H9 (cell line): Measurements from ENCODE around the gene OSBPL8. TPM values are rescaled to one million over a fixed set of nuclear protein-coding genes. Genes with fewer than 3 reads are reported as not detected.

Source experiments
- DNase-seq: peaks from one replicate; pipeline ENCODE4 v3.0.0-alpha.2; 2017
- H2AFZ ChIP-seq: one replicate; pipeline ENCODE4 v1.6.1; 2013; ENCODE audit warnings: mild to moderate bottlenecking, low read length, control low read depth, moderate library complexity
- H2AK5ac ChIP-seq: 2 replicates; pipeline ENCODE4 v1.6.1; 2013; ENCODE audit warnings: low read length, control low read depth, mixed read lengths; ENCODE audit not compliant: insufficient read length
- H2BK120ac ChIP-seq: one replicate; pipeline ENCODE4 v1.6.1; 2013; ENCODE audit warnings: low read depth, mild to moderate bottlenecking, low read length, control low read depth, inconsistent platforms; ENCODE audit not compliant: poor library complexity, severe bottlenecking
- H2BK12ac ChIP-seq: 2 replicates; pipeline ENCODE4 v1.6.1; 2013; ENCODE audit warnings: low read length, control low read depth, mixed read lengths, low read depth; ENCODE audit not compliant: insufficient read length
- H2BK15ac ChIP-seq: 2 replicates; pipeline ENCODE4 v1.6.1; 2013; ENCODE audit warnings: low read depth, low read length, control low read depth
- H2BK20ac ChIP-seq: one replicate; pipeline ENCODE4 v1.6.1; 2013; ENCODE audit warnings: low read depth, mild to moderate bottlenecking, low read length, control low read depth, inconsistent platforms; ENCODE audit not compliant: poor library complexity, severe bottlenecking
- H2BK5ac ChIP-seq: 2 replicates; pipeline ENCODE4 v1.6.1; 2013; ENCODE audit warnings: low read length, control low read depth, mixed read lengths; ENCODE audit not compliant: insufficient read length
- H3K14ac ChIP-seq: 2 replicates; pipeline ENCODE4 v1.6.1; 2013; ENCODE audit warnings: low read length, control low read depth; ENCODE audit not compliant: insufficient read depth
- H3K18ac ChIP-seq: 2 replicates; pipeline ENCODE4 v1.6.1; 2013; ENCODE audit warnings: low read depth, mild to moderate bottlenecking, mixed read lengths, low read length, control low read depth; ENCODE audit not compliant: insufficient read length
- H3K23ac ChIP-seq: 2 replicates; pipeline ENCODE4 v1.6.1; 2013; ENCODE audit warnings: low read length, control low read depth, mixed read lengths, low read depth; ENCODE audit not compliant: insufficient read length
- H3K23me2 ChIP-seq: 2 replicates; pipeline ENCODE4 v1.6.1; 2013; ENCODE audit warnings: low read depth, mild to moderate bottlenecking, mixed read lengths, low read length, control low read depth; ENCODE audit not compliant: insufficient read length, poor library complexity, severe bottlenecking
- H3K27ac ChIP-seq: 2 replicates; pipeline ENCODE4 v1.5.1; 2013; ENCODE audit warnings: low read length, control low read depth, mixed read lengths, low read depth; ENCODE audit not compliant: insufficient read length
- H3K27me3 ChIP-seq: 2 replicates; pipeline ENCODE4 v1.6.1; 2013; ENCODE audit warnings: low read length, control low read depth, inconsistent platforms; ENCODE audit not compliant: insufficient read depth
- H3K4ac ChIP-seq: 2 replicates; pipeline ENCODE4 v1.6.1; 2013; ENCODE audit warnings: low read depth, mild to moderate bottlenecking, control low read depth, inconsistent platforms, low read length, moderate library complexity
- H3K4me1 ChIP-seq: 2 replicates; pipeline ENCODE4 v1.6.1; 2013; ENCODE audit warnings: low read length, control low read depth, inconsistent platforms; ENCODE audit not compliant: insufficient read depth
- H3K4me2 ChIP-seq: 2 replicates; pipeline ENCODE4 v1.6.1; 2013; ENCODE audit warnings: low read length, control low read depth, mixed read lengths; ENCODE audit not compliant: insufficient read length, insufficient read depth
- H3K56ac ChIP-seq: 2 replicates; pipeline ENCODE4 v1.6.1; 2013; ENCODE audit warnings: low read depth, mild to moderate bottlenecking, mixed read lengths, low read length, control low read depth; ENCODE audit not compliant: insufficient read length
- H3K79me1 ChIP-seq: 2 replicates; pipeline ENCODE4 v1.6.1; 2013; ENCODE audit warnings: low read depth, mild to moderate bottlenecking, moderate library complexity, low read length, control low read depth, inconsistent platforms; ENCODE audit not compliant: insufficient read depth, poor library complexity, severe bottlenecking
- H3K79me2 ChIP-seq: 2 replicates; pipeline ENCODE4 v1.6.1; 2013; ENCODE audit warnings: low read length, control low read depth, inconsistent platforms; ENCODE audit not compliant: insufficient read depth
- H3K9ac ChIP-seq: 2 replicates; pipeline ENCODE4 v1.6.1; 2013; ENCODE audit warnings: low read length, control low read depth, mixed read lengths; ENCODE audit not compliant: insufficient read length; ENCODE audit errors: extremely low read depth
- H3K9me3 ChIP-seq: one replicate; pipeline ENCODE4 v1.6.1; 2013; ENCODE audit warnings: low read depth, low read length, inconsistent platforms; ENCODE audit not compliant: control insufficient read depth
- H3T11ph ChIP-seq: one replicate; pipeline ENCODE4 v1.6.1; 2013; ENCODE audit warnings: mild to moderate bottlenecking, low read length, control low read depth, inconsistent platforms
- H4K20me1 ChIP-seq: one replicate; pipeline ENCODE4 v1.6.1; 2013; ENCODE audit not compliant: control insufficient read depth, insufficient read length, insufficient read depth
- H4K5ac ChIP-seq: 2 replicates; pipeline ENCODE4 v1.6.1; 2013; ENCODE audit warnings: low read depth, mild to moderate bottlenecking, mixed read lengths, low read length, control low read depth; ENCODE audit not compliant: insufficient read length
- H4K8ac ChIP-seq: replicated peaks from 2 replicates; pipeline ENCODE4 v1.6.1; 2013; ENCODE audit warnings: low read length, control low read depth, mixed read lengths, low read depth; ENCODE audit not compliant: insufficient read length
- H4K91ac ChIP-seq: 2 replicates; pipeline ENCODE4 v1.6.1; 2013; ENCODE audit warnings: low read depth, mild to moderate bottlenecking, moderate library complexity, mixed read lengths, low read length, control low read depth; ENCODE audit not compliant: insufficient read length
- H3K27ac Mint-ChIP-seq, 3 experiments: 2 replicates in 2 of 3; 3 replicates in 1 of 3; pipeline ENCODE4 v1.8.0; 2020 to 2021; ENCODE audit warnings: mixed read lengths in 3 of 3, mild to moderate bottlenecking in 1 of 3, moderate library complexity in 1 of 3
- H3K27me3 Mint-ChIP-seq: 2 replicates; pipeline ENCODE4 v1.8.0; 2021; ENCODE audit warnings: low read depth, mild to moderate bottlenecking, moderate library complexity, mixed read lengths
- H3K36me3 Mint-ChIP-seq, 3 experiments: 2 replicates in 2 of 3; 3 replicates in 1 of 3; pipeline ENCODE4 v1.8.0; 2020 to 2021; ENCODE audit warnings: low read depth in 3 of 3, mixed read lengths in 3 of 3; ENCODE audit not compliant: insufficient read depth in 1 of 3
- H3K4me1 Mint-ChIP-seq, 2 experiments: 2 replicates each; pipeline ENCODE4 v1.8.0; 2020; ENCODE audit warnings: mixed read lengths in 2 of 2
- H3K4me3 Mint-ChIP-seq, 2 experiments: 2 replicates in 1 of 2; 3 replicates in 1 of 2; pipeline ENCODE4 v1.8.0; 2020 to 2021; ENCODE audit warnings: mild to moderate bottlenecking in 2 of 2, mixed read lengths in 2 of 2, moderate library complexity in 1 of 2
- H3K9me3 Mint-ChIP-seq, 2 experiments: 2 replicates in 1 of 2; 3 replicates in 1 of 2; pipeline ENCODE4 v1.8.0; 2020; ENCODE audit warnings: mild to moderate bottlenecking in 2 of 2, mixed read lengths in 2 of 2, moderate library complexity in 1 of 2
- WGBS: extraction: QIAGEN DNeasy Blood & Tissue Kit; methylation state at CpG from one replicate; pipeline ENCODE4 v1.1.7; 2013; ENCODE audit warnings: missing lambda C conversion rate, low lambda C conversion rate, mixed read lengths; ENCODE audit not compliant: insufficient read length; ENCODE audit errors: extremely low coverage; 5-methylcytosine and 5-hydroxymethylcytosine counted together
- total RNA-seq: library from RNA; stranded (reverse); gene quantifications from 2 replicates; pipeline ENCODE4 v1.2.1, GENCODE V29; 2021
- TF ChIP-seq, protein P1 (sequence below): fragments of 200-600 bp; sonication (generic); conservative IDR thresholded peaks from 3 replicates; pipeline ENCODE4 v1.8.0; 2021; ENCODE audit warnings: antibody characterized with exemption, mild to moderate bottlenecking

Gene OSBPL8
- total RNA-seq, 1 experiment from 2014 or later = 61.2 TPM

DNA sequence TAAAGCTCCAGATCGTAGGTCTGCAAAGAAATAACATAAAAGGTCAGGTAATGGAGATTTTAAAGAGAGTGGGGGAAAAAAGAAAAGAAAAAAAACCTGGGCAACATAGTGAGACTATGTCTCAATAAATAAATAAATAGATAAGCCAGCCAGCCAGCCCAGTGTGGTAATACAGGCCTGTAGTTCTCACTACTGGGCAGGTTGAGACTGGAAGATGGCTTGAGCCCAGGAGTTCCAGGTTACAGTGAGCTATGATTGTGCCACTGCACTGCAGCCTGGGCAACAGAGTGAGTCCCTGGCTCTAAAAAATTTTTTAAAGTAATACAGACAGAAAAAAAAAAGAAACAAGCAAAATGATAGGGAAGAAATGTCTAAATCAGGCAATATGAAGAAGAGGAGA is 168.1 kb downstream of the OSBPL8 start:
- H3K27me3 ChIP-seq = no peaks in the 10 kb centered on the region
- H3K9me3 ChIP-seq = no peaks in the 10 kb centered on the region
- Mint-ChIP-seq H3K27ac (no peak overlapping the region), H3K4me1 (no peaks in the 10 kb centered on the region), H3K4me3 (no peak overlapping the region), H3K9me3 (no peaks in the 10 kb centered on the region), H3K36me3 (peaks cover 4 to 22% (median 5%) of the 10 kb centered on the region in 3 experiments; a peak in 4 of 7 replicates), H3K27me3 (no peaks in the 10 kb centered on the region)
- H2BK120ac ChIP-seq = no peak overlapping the region
- H3K4me2 ChIP-seq = no peak overlapping the region
- H3K14ac ChIP-seq = no peak overlapping the region
- H3K4ac ChIP-seq = no peak overlapping the region
- H2BK20ac ChIP-seq = no peak overlapping the region
- no peak overlapping the region for H3K18ac ChIP-seq
- no peaks in the 10 kb centered on the region for H4K20me1 ChIP-seq
- no peak overlapping the region for H3T11ph ChIP-seq
- H3K23me2 ChIP-seq = no peaks in the 10 kb centered on the region
- H4K5ac ChIP-seq = no peak overlapping the region
- TF ChIP-seq, protein P1, sequence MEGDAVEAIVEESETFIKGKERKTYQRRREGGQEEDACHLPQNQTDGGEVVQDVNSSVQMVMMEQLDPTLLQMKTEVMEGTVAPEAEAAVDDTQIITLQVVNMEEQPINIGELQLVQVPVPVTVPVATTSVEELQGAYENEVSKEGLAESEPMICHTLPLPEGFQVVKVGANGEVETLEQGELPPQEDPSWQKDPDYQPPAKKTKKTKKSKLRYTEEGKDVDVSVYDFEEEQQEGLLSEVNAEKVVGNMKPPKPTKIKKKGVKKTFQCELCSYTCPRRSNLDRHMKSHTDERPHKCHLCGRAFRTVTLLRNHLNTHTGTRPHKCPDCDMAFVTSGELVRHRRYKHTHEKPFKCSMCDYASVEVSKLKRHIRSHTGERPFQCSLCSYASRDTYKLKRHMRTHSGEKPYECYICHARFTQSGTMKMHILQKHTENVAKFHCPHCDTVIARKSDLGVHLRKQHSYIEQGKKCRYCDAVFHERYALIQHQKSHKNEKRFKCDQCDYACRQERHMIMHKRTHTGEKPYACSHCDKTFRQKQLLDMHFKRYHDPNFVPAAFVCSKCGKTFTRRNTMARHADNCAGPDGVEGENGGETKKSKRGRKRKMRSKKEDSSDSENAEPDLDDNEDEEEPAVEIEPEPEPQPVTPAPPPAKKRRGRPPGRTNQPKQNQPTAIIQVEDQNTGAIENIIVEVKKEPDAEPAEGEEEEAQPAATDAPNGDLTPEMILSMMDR = no peak
- no peak overlapping the region for H2AK5ac ChIP-seq
- H4K91ac ChIP-seq = no peak overlapping the region
- H3K79me2 ChIP-seq = no peaks in the 10 kb centered on the region
- H3K56ac ChIP-seq = no peak overlapping the region
- no peak overlapping the region for H2BK12ac ChIP-seq
- no peaks in the 10 kb centered on the region for H3K79me1 ChIP-seq
- no peaks in the 10 kb centered on the region for H3K4me1 ChIP-seq
- H2AFZ ChIP-seq = no peak overlapping the region
- no peak overlapping the region for H4K8ac ChIP-seq
- DNase-seq = no peak
- H2BK15ac ChIP-seq = no peak overlapping the region
- no CpG with 5 or more reads among the region's 1 CpG for WGBS
- no peak overlapping the region for H3K27ac ChIP-seq
- H2BK5ac ChIP-seq = no peak overlapping the region
- H3K9ac ChIP-seq = no peak overlapping the region
- H3K23ac ChIP-seq = no peak overlapping the region
